CD4-positive, alpha-beta T cell (primary cell): ENCODE results near the gene COL4A4. TPM values are rescaled to one million over a fixed set of nuclear protein-coding genes. Genes with fewer than 3 reads are reported as not detected.

Experiments used
- ATAC-seq: fragments of 200-7000 bp; cut with Tn5 transposase; one replicate; pipeline ENCODE4 v1.10.0; 2022; ENCODE audit warnings: mild to moderate bottlenecking; ENCODE audit not compliant: poor library complexity
- CTCF ChIA-PET: fragments of 350-600 bp; sonication (Branson Sonifier 250); formaldehyde crosslinking; loops from one replicate; lab custom pipeline; 2021; ENCODE audit warnings: antibody characterized with exemption, inconsistent platforms; lab: Charles Lee
- POLR2A ChIA-PET: fragments of 350-600 bp; sonication (Branson Sonifier 250); formaldehyde crosslinking; loops from one replicate; lab custom pipeline; 2021; ENCODE audit warnings: antibody characterized with exemption, inconsistent platforms; lab: Charles Lee
- DNase-seq, 14 experiments: peaks; one replicate each; pipeline ENCODE4 v3.0.0-alpha.2; 2013 to 2020; ENCODE audit warnings: mixed read lengths in 2 of 14
- H3K27ac ChIP-seq, 2 donors: one replicate each; pipeline versions ENCODE4 v1.5.1 to v1.7.0; 2013; ENCODE audit warnings: low read length in 2 of 2, low read depth in 1 of 2, mild to moderate bottlenecking in 1 of 2
- H3K27me3 ChIP-seq, 2 experiments: 1 replicate in 1 of 2; 2 replicates in 1 of 2; pipeline versions ENCODE4 v1.6.1 to v1.7.0; 2013; ENCODE audit warnings: low read length in 2 of 2, control low read depth in 1 of 2, mild to moderate bottlenecking in 1 of 2, moderate library complexity in 1 of 2; ENCODE audit not compliant: insufficient read depth in 2 of 2, control insufficient read depth in 1 of 2
- H3K36me3 ChIP-seq: one replicate; pipeline ENCODE4 v1.6.1; 2013; ENCODE audit warnings: low read length, control low read depth; ENCODE audit not compliant: insufficient read depth
- H3K4me1 ChIP-seq: one replicate; pipeline ENCODE4 v1.6.1; 2013; ENCODE audit warnings: low read length, control low read depth; ENCODE audit not compliant: insufficient read depth
- H3K4me3 ChIP-seq: one replicate; pipeline ENCODE4 v1.5.1; 2013; ENCODE audit warnings: mild to moderate bottlenecking, low read length, moderate library complexity
- H3K9me3 ChIP-seq, 2 experiments: 1 replicate in 1 of 2; 2 replicates in 1 of 2; pipeline versions ENCODE4 v1.6.1 to v1.7.0; 2013; ENCODE audit warnings: low read length in 2 of 2, mild to moderate bottlenecking in 2 of 2, control low read depth in 1 of 2, moderate library complexity in 1 of 2; ENCODE audit not compliant: control insufficient read depth in 1 of 2, insufficient read depth in 1 of 2
- H3K27ac Mint-ChIP-seq: one replicate; pipeline ENCODE4 v1.8.0; 2020; ENCODE audit warnings: mixed read lengths
- H3K27me3 Mint-ChIP-seq: one replicate; pipeline ENCODE4 v1.8.0; 2021; ENCODE audit warnings: mixed read lengths
- H3K36me3 Mint-ChIP-seq: one replicate; pipeline ENCODE4 v1.8.0; 2021; ENCODE audit warnings: low read depth, mixed read lengths
- H3K4me1 Mint-ChIP-seq: one replicate; pipeline ENCODE4 v1.8.0; 2021; ENCODE audit warnings: low read depth, mixed read lengths
- H3K4me3 Mint-ChIP-seq: one replicate; pipeline ENCODE4 v1.8.0; 2020; ENCODE audit warnings: mild to moderate bottlenecking, mixed read lengths
- H3K9me3 Mint-ChIP-seq: one replicate; pipeline ENCODE4 v1.8.0; 2020; ENCODE audit warnings: mixed read lengths
- CTCF ChIP-seq: fragments of 200-600 bp; IDR thresholded peaks from one replicate; pipeline ENCODE4 v1.8.0; 2022; ENCODE audit warnings: antibody characterized with exemption, mild to moderate bottlenecking
- intact Hi-C, 2 experiments: fragments of 100-400 bp; cut with DNase I in 1 of 2; cut with micrococcal nuclease in 1 of 2; formaldehyde crosslinking; loops; one replicate each; pipeline versions ENCODE4 v1.15.1 to v1.9.0; 2023 to 2025; cut with DNase I, micrococcal nuclease
- total RNA-seq, 174 experiments: library from RNA in 2 of 174; stranded (reverse) in 2 of 174; gene quantifications; one replicate each; pipeline ENCODE4 v1.2.3 and lab custom pipeline; 2021 to 2026

The COL4A4 gene
- total RNA-seq, 2 experiments from 2014 or later = not detected

- no peaks in the 10 kb centered on the region for H3K36me3 Mint-ChIP-seq
- no peaks in the 10 kb centered on the region for H3K4me1 Mint-ChIP-seq
- no peaks in the 10 kb centered on the region for H3K9me3 ChIP-seq
- no peaks in the 10 kb centered on the region for H3K36me3 ChIP-seq
- H3K27me3 ChIP-seq = peaks cover 4 to 6% of the 10 kb centered on the region in 2 experiments
- H3K27ac Mint-ChIP-seq = no peak overlapping the region
- DNase-seq (no peak), ATAC-seq (no peak)
- H3K27ac ChIP-seq = no peak overlapping the region
- no peak overlapping the region for H3K4me3 ChIP-seq
- ChIA-PET CTCF (no interaction called here), POLR2A (no interaction called here)
- no peaks in the 10 kb centered on the region for H3K4me1 ChIP-seq
- H3K4me3 Mint-ChIP-seq = no peak overlapping the region
- TF ChIP-seq CTCF = no peak
- intact Hi-C loops = no loop called here
- no peaks in the 10 kb centered on the region for H3K9me3 Mint-ChIP-seq
- peaks cover 29% of the 10 kb centered on the region for H3K27me3 Mint-ChIP-seq
Measured at GRCh38 chr2:227205701-227206100, 41.7 kb upstream of the COL4A4 start.

GRCh38 chr2:227204452-227204851 is 40.4 kb upstream of the COL4A4 start:
- ChIA-PET CTCF (no interaction called here), POLR2A (no interaction called here)
- Mint-ChIP-seq H3K4me1 (no peaks in the 10 kb centered on the region), H3K9me3 (no peaks in the 10 kb centered on the region), H3K36me3 (no peaks in the 10 kb centered on the region), H3K27me3 (peaks cover 30% of the 10 kb centered on the region), H3K27ac (no peak overlapping the region), H3K4me3 (no peak overlapping the region)
- intact Hi-C loops = no loop called here
- H3K9me3 ChIP-seq = no peaks in the 10 kb centered on the region
- no peak overlapping the region for H3K4me3 ChIP-seq
- H3K27me3 ChIP-seq = peaks cover 4 to 6% of the 10 kb centered on the region in 2 experiments
- H3K4me1 ChIP-seq = no peaks in the 10 kb centered on the region
- DNase-seq (no peak), ATAC-seq (no peak)
- no peak overlapping the region for H3K27ac ChIP-seq
- TF ChIP-seq CTCF = no peak
- H3K36me3 ChIP-seq = no peaks in the 10 kb centered on the region

- Histone ChIP-seq H3K4me3 (no peak overlapping the region), H3K9me3 (no peaks in the 10 kb centered on the region), H3K27me3 (no peaks in the 10 kb centered on the region), H3K36me3 (no peaks in the 10 kb centered on the region), H3K4me1 (no peaks in the 10 kb centered on the region), H3K27ac (no peak overlapping the region)
- no peak for ATAC-seq
- intact Hi-C loops = no loop called here
- ChIA-PET CTCF (no interaction called here), POLR2A (no interaction called here)
- DNase-seq = no peak
- Mint-ChIP-seq H3K27ac (no peak overlapping the region), H3K9me3 (no peaks in the 10 kb centered on the region), H3K4me1 (no peaks in the 10 kb centered on the region), H3K36me3 (no peaks in the 10 kb centered on the region), H3K4me3 (no peak overlapping the region), H3K27me3 (peaks cover 13% of the 10 kb centered on the region)
- no peak for TF ChIP-seq CTCF
Measured at GRCh38 chr2:227201771-227202170, 37.8 kb upstream of the COL4A4 start.
